Spleen (tissue), 11 donors: Measurements from ENCODE around the gene CD300H. TPM values are rescaled to one million over a fixed set of nuclear protein-coding genes. Genes with fewer than 3 reads are reported as not detected.

Experiments used
- DNase-seq: peaks from one replicate; pipeline ENCODE4 v3.0.0-alpha.2; 2020
- H3K27ac ChIP-seq, 8 donors: fragments of 200-600 bp; sonication (generic) in 7 of 8; 1 replicate in 4 of 8; 2 replicates in 4 of 8; pipeline versions ENCODE4 v1.5.0 to v1.8.0; 2016 to 2021; ENCODE audit warnings: inconsistent platforms in 4 of 8, mild to moderate bottlenecking in 4 of 8, moderate library complexity in 1 of 8
- H3K27me3 ChIP-seq, 7 donors: fragments of 200-600 bp; sonication (generic) in 6 of 7; replicated peaks in 1 of 7; 1 replicate in 4 of 7; 2 replicates in 3 of 7; pipeline versions ENCODE4 v1.5.0 to v1.8.0; 2016 to 2021; ENCODE audit warnings: inconsistent platforms in 3 of 7, mild to moderate bottlenecking in 1 of 7
- H3K36me3 ChIP-seq, 6 donors: fragments of 200-600 bp; sonication (generic) in 5 of 6; 1 replicate in 4 of 6; 2 replicates in 2 of 6; pipeline versions ENCODE4 v1.5.0 to v1.8.0; 2016 to 2021; ENCODE audit warnings: inconsistent platforms in 2 of 6
- H3K4me1 ChIP-seq, 6 donors: fragments of 200-600 bp; sonication (generic) in 5 of 6; 1 replicate in 3 of 6; 2 replicates in 3 of 6; pipeline versions ENCODE4 v1.5.0 to v1.8.0; 2016 to 2021; ENCODE audit warnings: inconsistent platforms in 3 of 6
- H3K4me3 ChIP-seq, 8 donors: fragments of 200-600 bp; sonication (generic) in 7 of 8; 1 replicate in 4 of 8; 2 replicates in 4 of 8; pipeline versions ENCODE4 v1.5.0 to v1.8.0; 2016 to 2021; ENCODE audit warnings: inconsistent platforms in 4 of 8, mild to moderate bottlenecking in 4 of 8, moderate library complexity in 2 of 8
- H3K9me3 ChIP-seq, 8 donors: fragments of 200-600 bp; sonication (generic) in 7 of 8; 1 replicate in 4 of 8; 2 replicates in 4 of 8; pipeline versions ENCODE4 v1.5.0 to v1.8.0; 2016 to 2021; ENCODE audit warnings: inconsistent platforms in 4 of 8
- POLR2A ChIP-seq, 3 donors: fragments of 450-650 bp; IDR thresholded peaks; one replicate each; pipeline ENCODE4 v1.5.1; 2017; ENCODE audit warnings: antibody characterized with exemption in 3 of 3, mild to moderate bottlenecking in 1 of 3
- POLR2AphosphoS5 ChIP-seq, 3 donors: sonication (generic); formaldehyde crosslinking; IDR thresholded peaks; one replicate each; pipeline ENCODE4 v1.5.1; 2017; ENCODE audit warnings: antibody characterized with exemption in 3 of 3
- WGBS, 5 donors: extraction: QIAGEN DNeasy Blood & Tissue Kit in 3 of 5; methylation state at CpG; one replicate each; pipeline versions ENCODE4 v1.1.5 to v1.1.7; 2013 to 2018; 5-methylcytosine and 5-hydroxymethylcytosine counted together
- intact Hi-C: fragments of 100-400 bp; cut with DNase I; formaldehyde crosslinking; loops from one replicate; pipeline ENCODE4 v1.15.0; 2023; ENCODE audit warnings: low total_unique reads
- polyA plus RNA-seq, 3 donors: library from polyadenylated mRNA; stranded (reverse); fragments of 200-250 nt; gene quantifications; one replicate each; pipeline ENCODE4 v1.2.1, GENCODE V29; 2013
- total RNA-seq, 7 donors: library from RNA; depleted of rRNA in 3 of 7; stranded (reverse); fragments of >200 nt in 3 of 7; fragmentation: NEBNext Ultra II Directional in 4 of 7; extraction: Animal tissue kit (Norgen Biotek cat#: 25700) in 4 of 7; gene quantifications; one replicate each; pipeline versions ENCODE4 v1.1.0 to v1.2.1, GENCODE V29; 2016 to 2021
- TF ChIP-seq, protein P1 (sequence below), 11 experiments: fragments of 200-600 bp in 7 of 11; fragments of 450-650 bp in 4 of 11; sonication (generic) in 4 of 11; IDR thresholded peaks in 8 of 11; conservative IDR thresholded peaks in 3 of 11; 1 replicate in 7 of 11; 2 replicates in 4 of 11; pipeline versions ENCODE4 v1.4.0 to v1.8.0; 2016 to 2021; ENCODE audit warnings: antibody characterized with exemption in 11 of 11, inconsistent platforms in 4 of 11, mild to moderate bottlenecking in 1 of 11
- donor health status: healthy with polysubstance abuse.
- donor health status: DM: no; HTN: no; CAD: no; lungs with moderate emphysema.
- donor health status: DM: no; HTN: no; CAD: no.
- donor health status: Bipolar disorder and iron deficiency.
- donor health status: healthy.
- donor health status: DM: no; HTN: no; CAD: no.
- donor health status: DM: yes; HTN: yes; CAD: no.

CD300H gene
- total and polyA plus RNA-seq, 10 donors, result 1.5 to 20.0 (median 3.7) TPM; not detected in 2

DNA sequence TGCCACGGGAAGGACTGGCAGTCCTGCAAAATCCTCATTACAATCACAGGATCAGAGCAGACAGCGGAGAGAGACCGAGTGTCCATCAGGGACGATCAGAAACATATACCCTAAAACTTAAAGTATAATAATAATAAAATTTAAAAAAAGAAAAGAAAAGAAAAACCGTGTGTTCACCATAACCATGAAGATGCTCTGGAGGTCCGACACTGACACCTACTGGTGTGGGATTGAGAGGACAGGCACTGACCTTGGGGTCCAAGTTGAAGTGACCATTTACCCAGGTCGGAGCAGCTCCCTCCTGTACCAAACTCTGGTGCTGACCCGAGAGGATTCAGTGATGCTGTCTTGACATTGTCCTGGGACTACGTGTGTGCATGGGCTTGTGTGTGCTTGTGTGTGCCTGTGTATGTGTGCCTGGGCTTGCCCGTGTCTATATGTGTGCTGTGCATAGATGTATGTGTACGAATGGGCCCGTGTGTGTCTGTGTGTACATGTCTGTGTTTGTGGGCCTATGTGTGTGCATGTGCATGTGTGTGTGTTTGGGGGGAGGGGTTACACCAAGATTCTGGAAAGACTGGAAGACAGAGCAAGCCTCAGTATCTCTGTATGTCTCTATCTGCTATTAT lies 34.7 kb upstream of the CD300H start:
- Histone ChIP-seq H3K27me3 (peaks cover 0 to 69% (median 3%) of the 10 kb centered on the region in 7 donors), H3K4me3 (no peak overlapping the region), H3K27ac (no peak overlapping the region), H3K4me1 (peaks cover 0 to 55% (median 24%) of the 10 kb centered on the region in 6 donors), H3K36me3 (no peaks in the 10 kb centered on the region), H3K9me3 (no peaks in the 10 kb centered on the region)
- WGBS, 5 donors, result 49 to 58% (median 55%) methylated on average over 12 of the region's 12 CpGs
- intact Hi-C loops, result no loop called here
- no peak for TF ChIP-seq POLR2A (IDR thresholded peaks at IDR 0.05)
- TF ChIP-seq, protein P1, sequence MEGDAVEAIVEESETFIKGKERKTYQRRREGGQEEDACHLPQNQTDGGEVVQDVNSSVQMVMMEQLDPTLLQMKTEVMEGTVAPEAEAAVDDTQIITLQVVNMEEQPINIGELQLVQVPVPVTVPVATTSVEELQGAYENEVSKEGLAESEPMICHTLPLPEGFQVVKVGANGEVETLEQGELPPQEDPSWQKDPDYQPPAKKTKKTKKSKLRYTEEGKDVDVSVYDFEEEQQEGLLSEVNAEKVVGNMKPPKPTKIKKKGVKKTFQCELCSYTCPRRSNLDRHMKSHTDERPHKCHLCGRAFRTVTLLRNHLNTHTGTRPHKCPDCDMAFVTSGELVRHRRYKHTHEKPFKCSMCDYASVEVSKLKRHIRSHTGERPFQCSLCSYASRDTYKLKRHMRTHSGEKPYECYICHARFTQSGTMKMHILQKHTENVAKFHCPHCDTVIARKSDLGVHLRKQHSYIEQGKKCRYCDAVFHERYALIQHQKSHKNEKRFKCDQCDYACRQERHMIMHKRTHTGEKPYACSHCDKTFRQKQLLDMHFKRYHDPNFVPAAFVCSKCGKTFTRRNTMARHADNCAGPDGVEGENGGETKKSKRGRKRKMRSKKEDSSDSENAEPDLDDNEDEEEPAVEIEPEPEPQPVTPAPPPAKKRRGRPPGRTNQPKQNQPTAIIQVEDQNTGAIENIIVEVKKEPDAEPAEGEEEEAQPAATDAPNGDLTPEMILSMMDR (IDR thresholded peaks at IDR 0.05 in 8 of 11, conservative IDR thresholded peaks at IDR 0.05 in 3 of 11), result peak; percentile 24 to 80 (median 61)
- DNase-seq, result no peak

DNA sequence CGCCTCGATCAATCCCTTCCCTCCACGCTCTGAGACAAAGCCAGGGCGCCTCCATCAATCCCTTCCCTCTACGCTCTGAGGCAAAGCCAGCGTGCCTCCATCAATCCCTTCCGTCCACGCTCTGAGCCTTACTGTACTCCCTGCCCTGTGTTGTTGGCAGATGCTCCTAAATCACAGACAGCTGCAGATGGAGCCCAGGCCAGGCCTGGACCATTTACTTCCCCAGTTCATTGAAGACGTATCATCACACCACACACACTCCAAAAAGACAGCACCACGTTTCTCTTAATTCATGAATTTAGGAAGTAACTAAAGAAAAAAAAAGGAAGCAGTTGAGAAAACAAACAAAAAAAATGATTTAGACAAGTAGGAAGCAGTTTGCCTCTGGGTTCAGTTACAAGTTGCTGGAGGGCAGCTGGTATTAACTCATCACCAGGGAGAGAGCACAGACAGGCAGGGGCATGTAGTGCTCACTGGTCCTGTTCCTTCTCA lies 32.2 kb upstream of the CD300H start:
- 23 to 46% (median 30%) methylated on average over 10 of the region's 10 CpGs for WGBS, 5 donors
- no peaks in the 10 kb centered on the region for H3K9me3 ChIP-seq
- peaks cover 0 to 52% (median 21%) of the 10 kb centered on the region in 6 donors for H3K4me1 ChIP-seq
- peak overlapping the region in 4 of 8 donors; percentile 60 to 79 (median 70) for H3K27ac ChIP-seq
- peak; percentile 75 for DNase-seq
- TF ChIP-seq, protein P1 (IDR thresholded peaks at IDR 0.05 in 8 of 11, conservative IDR thresholded peaks at IDR 0.05 in 3 of 11), result no peak
- TF ChIP-seq POLR2A (IDR thresholded peaks at IDR 0.05) (no peak), POLR2AphosphoS5 (IDR thresholded peaks at IDR 0.05) (no peak)
- H3K27me3 ChIP-seq, result peaks cover 0 to 47% (median 3%) of the 10 kb centered on the region in 7 donors
- intact Hi-C loops, result no loop called here
- H3K4me3 ChIP-seq, result no peak overlapping the region
- H3K36me3 ChIP-seq, result no peaks in the 10 kb centered on the region

DNA sequence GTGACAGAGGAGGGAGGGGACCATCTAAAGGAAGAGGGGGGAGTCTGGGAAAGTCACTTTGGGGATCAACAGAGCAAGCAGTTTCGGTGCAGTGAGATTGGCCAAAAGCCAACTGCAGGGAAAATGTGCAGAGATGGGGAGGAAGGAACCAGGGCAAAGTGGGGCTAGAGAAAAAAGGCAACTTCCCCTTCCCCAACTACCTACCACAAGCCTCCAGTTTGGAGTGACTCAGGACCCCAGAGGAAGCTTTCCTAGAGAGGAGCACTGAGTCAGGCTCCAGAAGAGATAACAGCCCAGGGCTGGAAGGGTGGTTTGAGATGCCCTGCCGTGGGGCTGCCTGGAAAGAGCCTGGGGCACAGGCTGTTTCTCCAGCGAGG lies 31.7 kb upstream of the CD300H start:
- DNase-seq, result no peak
- H3K9me3 ChIP-seq, result no peaks in the 10 kb centered on the region
- H3K36me3 ChIP-seq, result no peaks in the 10 kb centered on the region
- TF ChIP-seq, protein P1 (IDR thresholded peaks at IDR 0.05 in 8 of 11, conservative IDR thresholded peaks at IDR 0.05 in 3 of 11), result no peak
- TF ChIP-seq POLR2AphosphoS5 (IDR thresholded peaks at IDR 0.05), result no peak
- TF ChIP-seq POLR2A (IDR thresholded peaks at IDR 0.05), result no peak
- H3K27ac ChIP-seq, result peak overlapping the region in 4 of 8 donors; percentile 60 to 79 (median 70)
- H3K4me1 ChIP-seq, result peaks cover 0 to 48% (median 20%) of the 10 kb centered on the region in 6 donors
- intact Hi-C loops, result no loop called here
- peaks cover 0 to 43% (median 3%) of the 10 kb centered on the region in 7 donors for H3K27me3 ChIP-seq
- WGBS, 5 donors, result 5 to 21% (median 11%) methylated on average over 3 of the region's 3 CpGs
- H3K4me3 ChIP-seq, result no peak overlapping the region

DNA sequence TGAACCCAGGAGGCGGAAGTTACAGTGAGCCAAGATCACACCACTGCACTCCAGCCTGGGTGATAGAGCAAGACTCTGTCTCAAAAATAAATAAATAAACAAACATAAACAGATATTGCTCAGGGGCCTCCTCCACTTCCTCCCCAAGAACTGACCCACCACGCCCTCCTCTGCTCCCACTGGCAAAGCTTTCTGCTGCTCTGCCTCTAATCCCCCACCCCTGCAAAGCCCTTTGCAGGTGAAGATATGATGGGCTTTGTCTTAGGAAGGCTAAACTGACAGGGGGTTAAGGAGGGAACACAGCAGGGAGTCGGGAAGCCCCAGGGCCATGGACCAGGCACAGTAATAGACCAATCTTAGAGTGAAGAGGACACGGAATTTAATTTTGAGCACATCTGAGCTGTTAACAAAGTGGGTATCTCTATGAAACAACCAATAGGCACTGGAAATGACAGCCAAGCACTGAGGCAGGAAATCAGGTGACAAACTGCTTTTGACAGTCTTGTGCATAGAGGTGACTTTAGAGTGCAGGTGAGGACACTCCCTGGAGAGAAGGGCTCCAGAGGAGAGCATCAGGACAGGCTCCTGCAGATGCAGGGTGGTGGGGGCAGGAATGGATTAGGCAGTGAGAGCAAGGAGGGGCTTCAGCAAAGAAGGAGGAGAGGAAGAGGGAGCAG lies 31.2 kb upstream of the CD300H start:
- TF ChIP-seq, protein P1 (IDR thresholded peaks at IDR 0.05 in 8 of 11, conservative IDR thresholded peaks at IDR 0.05 in 3 of 11), result no peak
- TF ChIP-seq POLR2A (IDR thresholded peaks at IDR 0.05) (no peak), POLR2AphosphoS5 (IDR thresholded peaks at IDR 0.05) (no peak)
- H3K4me3 ChIP-seq, result no peak overlapping the region
- peaks cover 0 to 44% (median 3%) of the 10 kb centered on the region in 7 donors for H3K27me3 ChIP-seq
- H3K27ac ChIP-seq, result peak overlapping the region in 2 of 8 donors; percentile 72 to 79
- H3K36me3 ChIP-seq, result no peaks in the 10 kb centered on the region
- DNase-seq, result peak; percentile 51
- intact Hi-C loops, result no loop called here
- H3K9me3 ChIP-seq, result no peaks in the 10 kb centered on the region
- peaks cover 0 to 42% (median 18%) of the 10 kb centered on the region in 6 donors for H3K4me1 ChIP-seq
- WGBS, 5 donors, result 56 to 77% (median 70%) methylated on average over 4 of the region's 4 CpGs
